ENCODE data around the gene PAN2.
"Not testable (repeated sequence)": the region's sequence is repeated elsewhere in the genome, so short reads cannot be mapped to it uniquely, and the experiment has no call there.

Gene PAN2

GRCh38 chr12:56286044-56286830 lies 47.6 kb downstream of the PAN2 start:
- no peak for TF ChIP-seq MAX (IDR thresholded peaks at IDR 0.05; ENCODE audit: low read depth, low read length)
- no peak for TF ChIP-seq POLR2A (IDR thresholded peaks at IDR 0.05; ENCODE audit: extremely low read depth, insufficient read length)
- no peak for TF ChIP-seq CTCF (IDR thresholded peaks at IDR 0.05; ENCODE audit: low read depth, low read length)
- no peak for TF ChIP-seq MYC (IDR thresholded peaks at IDR 0.05; ENCODE audit: low read depth, low read length)
- no peak overlapping the region for H3K4me3 ChIP-seq (ENCODE audit: low read depth, low read length)
- no peak for DNase-seq (ENCODE audit: low read depth)

GRCh38 chr12:56284263-56284662 lies 49.5 kb downstream of the PAN2 start:
- H3K4me3 ChIP-seq (ENCODE audit: low read depth, low read length); DNase-seq (ENCODE audit: low read depth): not testable (repeated sequence)

GRCh38 chr12:56282579-56282978 lies 51.2 kb downstream of the PAN2 start:
- TF ChIP-seq POLR2A (IDR thresholded peaks at IDR 0.05; ENCODE audit: extremely low read depth, insufficient read length) = no peak
- TF ChIP-seq MAX (IDR thresholded peaks at IDR 0.05; ENCODE audit: low read depth, low read length) = no peak
- no peak for TF ChIP-seq CTCF (IDR thresholded peaks at IDR 0.05; ENCODE audit: low read depth, low read length)
- TF ChIP-seq MYC (IDR thresholded peaks at IDR 0.05; ENCODE audit: low read depth, low read length) = no peak
- H3K4me3 ChIP-seq (ENCODE audit: low read depth, low read length) = no peak overlapping the region
- no peak for DNase-seq (ENCODE audit: low read depth)

GRCh38 chr12:56282030-56282429 lies 51.8 kb downstream of the PAN2 start:
- H3K4me3 ChIP-seq (ENCODE audit: low read depth, low read length) = no peak overlapping the region
- DNase-seq (ENCODE audit: low read depth) = no peak
- TF ChIP-seq MAX (IDR thresholded peaks at IDR 0.05; ENCODE audit: low read depth, low read length) (no peak), POLR2A (IDR thresholded peaks at IDR 0.05; ENCODE audit: extremely low read depth, insufficient read length) (no peak), MYC (IDR thresholded peaks at IDR 0.05; ENCODE audit: low read depth, low read length) (no peak)

GRCh38 chr12:56280849-56281248 lies 53.0 kb downstream of the PAN2 start:
- DNase-seq (ENCODE audit: low read depth) = no peak
- H3K4me3 ChIP-seq (ENCODE audit: low read depth, low read length) = no peak overlapping the region
- TF ChIP-seq CTCF (IDR thresholded peaks at IDR 0.05; ENCODE audit: low read depth, low read length) = no peak
- no peak for TF ChIP-seq MYC (IDR thresholded peaks at IDR 0.05; ENCODE audit: low read depth, low read length)
- no peak for TF ChIP-seq MAX (IDR thresholded peaks at IDR 0.05; ENCODE audit: low read depth, low read length)
- TF ChIP-seq POLR2A (IDR thresholded peaks at IDR 0.05; ENCODE audit: extremely low read depth, insufficient read length) = no peak

- TF ChIP-seq MYC (IDR thresholded peaks at IDR 0.05; ENCODE audit: low read depth, low read length) (no peak), CTCF (IDR thresholded peaks at IDR 0.05; ENCODE audit: low read depth, low read length) (no peak), MAX (IDR thresholded peaks at IDR 0.05; ENCODE audit: low read depth, low read length) (no peak), POLR2A (IDR thresholded peaks at IDR 0.05; ENCODE audit: extremely low read depth, insufficient read length) (no peak)
- DNase-seq (ENCODE audit: low read depth) = no peak
Measured at GRCh38 chr12:56278905-56279304, 54.9 kb downstream of the PAN2 start.

More at GRCh38 chr12:56278905-56279304, 54.9 kb downstream of the PAN2 start:
- no peak overlapping the region for H3K4me3 ChIP-seq (ENCODE audit: low read depth, low read length)
